Stimulated activated CD4-positive, alpha-beta T cell treated with anti-CD3 and anti-CD28 coated beads, TNF-alpha, amount 100 ng/mL, for 48 hours (primary cell): ENCODE data around the gene ANKMY2.
"Not testable (repeated sequence)": the region's sequence is repeated elsewhere in the genome, so short reads cannot be mapped to it uniquely, and the experiment has no call there.

Experiments used
- DNase-seq, 3 donors: peaks; one replicate each; pipeline ENCODE4 v3.0.0-alpha.2; 2020; ENCODE audit warnings: low read depth in 3 of 3

Gene ANKMY2

GRCh38 chr7:16659854-16660497 is 14.4 kb upstream of the ANKMY2 start:
- not testable (repeated sequence) for DNase-seq

DNA sequence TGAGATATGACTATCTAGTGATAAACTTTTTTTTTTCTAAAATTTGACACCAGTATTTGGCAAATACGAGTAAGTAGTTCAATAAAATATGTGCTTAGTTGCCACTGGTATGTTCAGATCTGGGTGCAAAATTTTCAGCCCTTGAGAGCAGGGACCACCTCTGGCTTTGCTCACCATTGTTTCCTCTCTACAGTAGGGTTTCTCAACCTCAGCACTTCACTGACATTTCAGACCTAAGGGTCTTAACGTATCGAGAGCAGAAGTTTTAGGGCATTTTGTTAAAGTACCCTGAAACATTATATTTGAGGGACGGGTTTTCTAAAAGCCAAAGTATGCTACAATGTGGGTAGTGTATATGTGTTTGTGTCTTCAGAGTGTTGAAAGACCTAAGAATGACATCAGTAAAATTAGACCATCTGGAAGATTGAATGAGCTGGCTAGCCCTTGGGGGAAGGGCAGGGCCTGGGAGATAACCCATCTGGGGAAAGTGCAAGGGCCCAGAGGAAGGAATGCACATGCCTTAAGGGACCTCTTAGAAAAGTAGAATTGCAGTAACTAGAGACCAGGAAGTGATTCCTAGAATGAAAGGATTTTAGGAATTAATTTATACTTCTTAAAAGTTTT is 12.2 kb upstream of the ANKMY2 start:
- no peak for DNase-seq

DNA sequence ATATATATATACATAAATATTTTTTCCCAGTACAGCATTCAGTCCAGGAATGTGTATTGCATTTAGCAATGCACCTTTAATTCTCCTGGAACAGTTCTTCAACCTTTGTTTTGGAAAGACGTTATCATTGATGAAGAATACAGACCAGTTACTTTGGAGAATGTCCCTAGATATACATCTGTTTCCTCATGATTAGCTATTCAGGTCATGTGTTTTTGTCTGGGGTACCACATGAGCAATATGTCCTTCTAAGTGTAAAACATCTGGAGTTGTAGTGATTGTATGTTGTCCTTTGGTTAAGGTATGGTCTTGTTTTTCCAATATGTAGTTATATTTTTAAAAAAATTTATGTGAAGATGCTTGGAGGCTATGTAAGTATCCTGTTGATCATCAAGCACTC is 10.6 kb upstream of the ANKMY2 start:
- DNase-seq, result no peak

GRCh38 chr7:16655394-16655793 is 9.8 kb upstream of the ANKMY2 start:
- no peak for DNase-seq

DNA sequence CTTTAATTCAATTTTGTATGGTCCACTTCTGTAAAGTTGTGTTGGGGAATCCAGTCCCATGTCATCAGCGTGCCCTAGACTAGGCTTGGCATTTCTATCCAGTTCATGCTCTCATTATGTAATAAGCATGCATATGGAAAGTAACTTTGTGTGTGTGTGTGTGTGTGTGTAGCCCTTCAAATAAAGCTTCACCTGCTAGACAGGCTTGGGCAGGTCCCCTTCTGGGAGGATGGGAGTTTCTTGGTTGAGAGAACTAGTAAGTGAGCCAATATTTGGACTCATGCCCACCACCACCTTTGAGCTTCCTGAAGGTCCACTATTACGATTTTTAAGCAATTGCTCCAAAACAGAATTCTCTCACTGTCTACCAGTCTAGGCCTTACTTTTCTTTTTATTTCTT is 7.3 kb upstream of the ANKMY2 start:
- no peak for DNase-seq

- DNase-seq, result no peak
Observed at GRCh38 chr7:16652240-16652583, 6.7 kb upstream of the ANKMY2 start.

DNA sequence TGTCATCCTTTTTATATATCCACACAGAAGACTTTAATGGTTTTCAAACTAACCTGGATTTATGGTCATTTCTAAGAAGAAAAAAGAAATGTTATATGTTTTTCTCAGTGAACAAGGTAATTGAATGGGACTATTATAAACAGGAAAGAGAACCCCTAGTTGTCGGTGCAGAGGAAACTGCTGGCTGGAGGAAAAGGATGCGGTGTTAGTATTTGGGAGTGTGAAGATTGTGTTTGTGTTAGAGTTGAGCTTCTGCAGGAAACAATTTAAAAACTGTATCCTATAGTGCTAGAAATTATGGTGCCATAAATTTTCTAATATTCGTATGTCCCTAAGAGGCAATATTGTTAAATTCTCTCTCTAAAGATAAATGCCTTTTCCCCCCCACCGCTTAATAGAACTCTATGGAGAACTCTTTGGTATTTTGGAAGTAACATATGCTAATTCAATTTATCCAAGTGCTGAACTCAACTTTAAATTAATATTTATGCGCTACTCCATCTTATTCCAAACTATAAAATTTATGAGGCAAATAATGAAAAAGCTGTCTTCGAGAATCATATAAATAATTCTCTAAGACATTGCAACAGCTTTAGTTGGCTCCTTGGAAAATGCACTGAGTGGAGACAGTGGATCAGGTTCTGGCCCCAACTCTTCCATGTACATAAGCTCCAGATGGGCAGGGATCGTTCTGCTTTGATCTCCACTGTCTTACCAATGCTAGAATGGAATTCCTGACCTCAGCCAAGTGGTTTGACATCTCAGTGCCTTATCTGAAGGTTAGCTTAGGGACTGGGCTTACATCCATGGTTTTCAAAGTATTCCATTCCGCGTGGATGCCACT is 6.1 kb upstream of the ANKMY2 start:
- no peak for DNase-seq

DNA sequence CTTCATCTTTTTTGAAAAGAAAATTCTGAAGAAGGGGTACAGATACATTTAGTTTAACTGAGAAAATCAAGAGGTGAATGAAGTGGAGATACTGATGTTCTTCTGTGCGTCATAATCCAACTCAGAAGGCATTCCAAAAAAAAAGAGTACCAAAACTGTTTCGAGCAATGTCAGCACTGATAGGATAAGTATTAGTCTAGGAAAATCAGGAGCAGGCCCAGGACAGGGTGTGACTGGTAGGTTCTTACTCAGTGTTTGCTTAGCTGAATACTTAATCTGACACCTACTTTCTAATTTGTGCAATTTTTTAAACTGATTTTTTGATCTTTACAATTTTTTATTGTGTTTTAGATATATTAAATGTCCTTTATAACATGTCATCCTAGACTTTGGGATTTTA is 4.7 kb upstream of the ANKMY2 start:
- DNase-seq, result no peak

GRCh38 chr7:16649196-16649595 is 3.6 kb upstream of the ANKMY2 start:
- DNase-seq, result no peak

GRCh38 chr7:16648551-16648950 is 3.0 kb upstream of the ANKMY2 start:
- no peak for DNase-seq

DNA sequence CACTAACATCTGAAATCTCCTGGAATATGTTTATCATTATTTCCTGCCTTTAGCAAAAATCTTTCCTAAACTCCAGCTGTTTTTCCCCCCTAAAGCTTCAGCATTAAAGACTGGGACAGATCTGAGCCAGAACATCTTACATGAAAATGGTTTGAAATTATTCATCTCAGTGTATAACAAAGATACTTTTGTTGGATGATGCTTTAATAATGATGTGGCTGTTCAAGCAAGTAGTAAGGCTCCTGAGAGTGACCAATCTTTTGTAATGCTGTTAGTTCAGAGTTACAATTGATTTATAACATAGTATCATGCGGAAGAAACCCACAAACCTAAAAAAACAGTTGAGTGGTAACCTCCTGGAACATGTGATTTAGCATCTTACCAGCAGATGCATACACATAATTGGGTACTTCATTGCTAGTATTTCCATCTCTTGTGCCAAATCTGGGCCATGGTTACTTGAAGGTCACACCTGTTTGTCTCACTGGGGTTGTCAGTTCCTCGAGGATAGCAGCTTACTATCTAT is 1.9 kb upstream of the ANKMY2 start:
- DNase-seq, result no peak

DNA sequence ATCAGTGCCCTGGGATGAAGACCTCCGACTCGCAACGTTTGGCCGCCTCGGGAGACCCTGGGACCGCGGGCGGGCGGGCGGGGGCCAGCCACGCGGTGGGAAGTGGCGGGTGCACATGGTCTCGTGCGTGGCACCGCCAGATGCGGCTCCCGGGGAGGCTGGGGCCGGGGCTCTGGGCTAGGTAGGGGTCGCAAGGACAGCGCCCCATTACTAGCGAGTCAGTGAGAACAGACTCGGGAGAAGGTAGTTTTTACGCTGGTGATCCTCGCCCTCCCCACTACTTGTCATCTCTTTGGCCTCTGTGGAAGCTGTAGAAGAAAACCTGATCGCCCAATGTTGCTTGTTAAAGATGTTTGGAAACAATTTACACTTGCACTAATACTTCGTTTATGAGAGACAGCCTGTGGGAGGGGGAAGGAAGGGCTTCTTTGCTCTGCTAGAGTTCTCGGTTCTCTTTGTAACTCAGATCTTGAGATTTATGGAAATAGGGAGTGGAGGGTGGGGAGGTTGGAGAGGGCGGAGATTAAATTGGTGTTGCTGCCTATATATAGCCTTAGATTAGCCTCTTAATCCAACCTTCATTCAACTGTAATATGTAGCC is 1.0 kb upstream of the ANKMY2 start:
- peak in 1 of 3 donors; percentile 22 for DNase-seq

DNA sequence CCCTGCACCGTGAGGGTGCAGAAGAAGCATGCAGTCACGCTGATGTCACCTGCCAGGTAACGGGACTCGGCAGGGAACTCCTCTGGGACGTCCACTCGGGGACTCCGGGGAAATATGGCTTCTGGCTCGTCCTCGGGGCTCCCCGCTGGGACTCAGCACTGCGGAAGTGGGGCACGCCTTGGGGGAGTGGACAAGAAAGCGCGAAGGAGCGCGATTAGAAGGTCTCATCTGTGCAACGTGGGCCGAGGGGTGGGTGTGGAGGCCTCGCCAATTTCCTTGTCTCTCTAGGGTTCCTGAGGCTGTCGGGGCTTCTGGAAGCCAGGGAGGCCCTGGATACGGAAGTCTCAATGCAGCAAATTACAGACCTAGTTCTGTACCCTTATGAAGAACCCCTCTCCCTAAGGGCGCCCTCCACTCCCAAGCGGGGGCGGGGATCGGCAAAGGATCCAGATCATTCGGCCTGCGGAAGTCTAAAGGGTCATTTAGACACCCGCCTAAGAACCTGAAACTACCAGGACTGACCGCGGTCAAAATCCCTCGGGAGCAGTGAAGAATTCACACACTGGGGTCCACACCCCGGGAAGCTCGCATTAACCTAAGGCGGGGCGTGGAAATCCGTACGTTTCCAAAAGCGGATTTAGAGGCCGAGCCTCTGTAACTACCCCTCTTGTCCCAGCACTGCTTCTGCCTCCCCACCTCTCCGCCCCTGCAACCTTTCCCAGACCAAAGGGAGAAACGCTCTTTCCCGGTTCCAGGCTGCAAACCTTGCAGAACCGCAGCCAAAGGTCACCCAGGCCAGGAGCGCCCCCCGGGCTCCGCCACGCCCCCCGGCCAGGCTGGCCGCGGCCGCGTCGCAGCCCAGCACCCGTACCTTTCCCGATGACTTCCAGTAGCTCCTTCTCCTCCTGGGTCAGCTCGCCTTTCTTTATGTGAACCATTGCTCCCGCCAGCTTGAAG is 640 bp downstream of the ANKMY2 start:
- peak in 2 of 3 donors; percentile 12 to 20 for DNase-seq

- no peak for DNase-seq
Observed at GRCh38 chr7:16644157-16644556, 1.4 kb downstream of the ANKMY2 start.

- no peak for DNase-seq
Observed at GRCh38 chr7:16638282-16639280, 7.0 kb downstream of the ANKMY2 start.

GRCh38 chr7:16637379-16637778 is 8.2 kb downstream of the ANKMY2 start:
- no peak for DNase-seq

DNA sequence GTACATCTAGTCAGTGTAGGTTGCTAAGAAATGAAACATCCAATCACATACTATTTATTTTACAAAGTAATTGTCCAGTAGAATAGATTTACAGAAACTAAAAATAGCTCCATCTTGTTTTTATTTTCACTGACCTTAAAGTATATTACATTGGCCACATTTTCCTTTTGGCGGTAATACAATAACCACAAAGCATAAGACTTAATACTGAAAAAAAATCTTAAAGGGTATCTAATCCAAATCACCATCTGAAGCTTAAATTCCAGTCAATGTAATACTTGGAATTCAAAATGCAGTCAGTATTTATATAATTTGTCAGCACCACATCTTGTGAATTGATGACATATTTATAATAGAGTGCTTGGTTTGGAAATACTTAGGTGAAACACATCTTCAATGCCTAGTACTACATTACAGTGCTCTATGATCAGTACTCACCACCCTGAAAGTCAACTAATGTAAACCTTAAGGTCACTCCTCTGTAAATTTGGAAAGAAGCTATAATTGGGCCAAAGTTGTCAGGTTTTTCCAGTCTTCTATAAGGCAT is 8.9 kb downstream of the ANKMY2 start:
- no peak for DNase-seq

DNA sequence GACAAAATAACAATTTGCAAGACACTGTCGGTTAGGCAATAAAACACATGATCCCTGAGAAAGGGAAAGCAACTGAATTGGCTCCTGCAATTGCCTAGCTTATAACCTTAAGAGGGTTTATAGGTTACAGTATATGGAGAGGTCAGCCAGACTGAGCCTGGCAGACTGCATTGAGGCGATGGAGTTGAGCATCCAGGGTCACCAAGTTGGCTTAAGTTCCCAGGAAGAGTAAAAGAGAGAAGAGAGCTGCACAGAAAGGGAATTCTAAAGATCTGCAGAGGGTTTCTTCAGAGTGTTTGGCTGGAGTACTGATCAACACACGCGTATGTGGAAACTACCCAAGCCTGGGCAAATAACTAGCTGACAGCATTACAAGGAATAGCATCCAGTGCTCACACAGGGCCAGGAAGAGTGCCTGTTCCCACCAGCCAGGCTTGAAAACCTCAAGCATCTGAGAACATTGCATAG is 11.2 kb downstream of the ANKMY2 start:
- DNase-seq, result no peak

- DNase-seq, result no peak
Observed at GRCh38 chr7:16630654-16631053, 14.9 kb downstream of the ANKMY2 start.

DNA sequence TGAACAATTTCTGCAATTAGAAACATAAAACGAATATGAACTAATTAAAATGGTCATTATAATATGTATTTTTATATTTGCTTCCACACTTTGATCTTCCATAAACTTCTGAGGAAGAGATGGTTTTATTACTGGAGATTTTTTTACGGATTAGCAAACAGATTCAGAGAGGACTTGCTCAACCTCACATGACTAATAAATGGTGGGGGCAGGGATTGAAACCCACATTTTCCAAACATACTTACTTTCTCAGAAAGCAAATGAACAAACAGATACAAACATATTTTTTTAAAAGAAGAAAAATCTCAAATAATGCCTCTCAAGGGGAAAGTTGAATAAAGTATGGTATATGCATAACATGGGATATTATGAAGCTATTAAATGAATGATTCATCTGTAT is 18.3 kb downstream of the ANKMY2 start:
- DNase-seq, result no peak
